Measurements from ENCODE around the gene PDE7B.
A peak's percentile ranks its signal among the peaks of the same experiment; 100 is the strongest.

DNA sequence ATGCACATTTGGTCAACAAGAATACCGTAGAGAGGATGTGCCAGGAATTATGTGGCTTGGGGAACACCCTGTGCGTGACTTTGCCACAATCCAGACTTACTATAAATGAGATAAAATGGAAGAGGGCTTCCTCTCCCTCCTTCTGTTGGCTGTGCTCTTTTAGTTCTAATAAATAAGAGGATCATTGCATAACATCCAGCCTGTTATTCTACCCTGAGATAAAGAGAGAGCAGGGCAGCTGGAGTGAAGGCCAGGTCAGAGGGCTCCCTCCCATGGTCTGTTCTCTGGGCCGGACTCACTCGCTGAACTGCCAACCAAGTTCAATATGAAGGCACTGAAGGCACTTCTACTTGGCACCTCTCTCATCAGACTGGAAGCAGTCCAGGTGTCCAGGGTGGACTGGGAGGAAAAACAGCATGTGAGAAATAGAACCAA is 306.9 kb downstream of the PDE7B start:
- TF ChIP-seq, protein P1, sequence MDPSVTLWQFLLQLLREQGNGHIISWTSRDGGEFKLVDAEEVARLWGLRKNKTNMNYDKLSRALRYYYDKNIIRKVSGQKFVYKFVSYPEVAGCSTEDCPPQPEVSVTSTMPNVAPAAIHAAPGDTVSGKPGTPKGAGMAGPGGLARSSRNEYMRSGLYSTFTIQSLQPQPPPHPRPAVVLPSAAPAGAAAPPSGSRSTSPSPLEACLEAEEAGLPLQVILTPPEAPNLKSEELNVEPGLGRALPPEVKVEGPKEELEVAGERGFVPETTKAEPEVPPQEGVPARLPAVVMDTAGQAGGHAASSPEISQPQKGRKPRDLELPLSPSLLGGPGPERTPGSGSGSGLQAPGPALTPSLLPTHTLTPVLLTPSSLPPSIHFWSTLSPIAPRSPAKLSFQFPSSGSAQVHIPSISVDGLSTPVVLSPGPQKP (IDR thresholded peaks at IDR 0.05; ENCODE audit: borderline replicate concordance, low read depth, low read length), result no peak
- TF ChIP-seq, protein P2, sequence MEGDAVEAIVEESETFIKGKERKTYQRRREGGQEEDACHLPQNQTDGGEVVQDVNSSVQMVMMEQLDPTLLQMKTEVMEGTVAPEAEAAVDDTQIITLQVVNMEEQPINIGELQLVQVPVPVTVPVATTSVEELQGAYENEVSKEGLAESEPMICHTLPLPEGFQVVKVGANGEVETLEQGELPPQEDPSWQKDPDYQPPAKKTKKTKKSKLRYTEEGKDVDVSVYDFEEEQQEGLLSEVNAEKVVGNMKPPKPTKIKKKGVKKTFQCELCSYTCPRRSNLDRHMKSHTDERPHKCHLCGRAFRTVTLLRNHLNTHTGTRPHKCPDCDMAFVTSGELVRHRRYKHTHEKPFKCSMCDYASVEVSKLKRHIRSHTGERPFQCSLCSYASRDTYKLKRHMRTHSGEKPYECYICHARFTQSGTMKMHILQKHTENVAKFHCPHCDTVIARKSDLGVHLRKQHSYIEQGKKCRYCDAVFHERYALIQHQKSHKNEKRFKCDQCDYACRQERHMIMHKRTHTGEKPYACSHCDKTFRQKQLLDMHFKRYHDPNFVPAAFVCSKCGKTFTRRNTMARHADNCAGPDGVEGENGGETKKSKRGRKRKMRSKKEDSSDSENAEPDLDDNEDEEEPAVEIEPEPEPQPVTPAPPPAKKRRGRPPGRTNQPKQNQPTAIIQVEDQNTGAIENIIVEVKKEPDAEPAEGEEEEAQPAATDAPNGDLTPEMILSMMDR (conservative IDR thresholded peaks at IDR 0.05; ENCODE audit: low read depth, low read length), result no peak
- TF ChIP-seq POLR2A (IDR thresholded peaks at IDR 0.05; ENCODE audit: low read depth, low read length) (no peak), CEBPB (IDR thresholded peaks at IDR 0.05; ENCODE audit: low read depth, low read length) (peak; percentile 38; the same call in 1 of the 2 replicates), SMC3 (IDR thresholded peaks at IDR 0.05; ENCODE audit: low read depth, low read length) (no peak), BHLHE40 (IDR thresholded peaks at IDR 0.05; ENCODE audit: low read depth, low read length) (no peak), RAD21 (IDR thresholded peaks at IDR 0.05; ENCODE audit: low read length) (no peak)
